ENCODE data around the gene GBA2.

The GBA2 gene

DNA sequence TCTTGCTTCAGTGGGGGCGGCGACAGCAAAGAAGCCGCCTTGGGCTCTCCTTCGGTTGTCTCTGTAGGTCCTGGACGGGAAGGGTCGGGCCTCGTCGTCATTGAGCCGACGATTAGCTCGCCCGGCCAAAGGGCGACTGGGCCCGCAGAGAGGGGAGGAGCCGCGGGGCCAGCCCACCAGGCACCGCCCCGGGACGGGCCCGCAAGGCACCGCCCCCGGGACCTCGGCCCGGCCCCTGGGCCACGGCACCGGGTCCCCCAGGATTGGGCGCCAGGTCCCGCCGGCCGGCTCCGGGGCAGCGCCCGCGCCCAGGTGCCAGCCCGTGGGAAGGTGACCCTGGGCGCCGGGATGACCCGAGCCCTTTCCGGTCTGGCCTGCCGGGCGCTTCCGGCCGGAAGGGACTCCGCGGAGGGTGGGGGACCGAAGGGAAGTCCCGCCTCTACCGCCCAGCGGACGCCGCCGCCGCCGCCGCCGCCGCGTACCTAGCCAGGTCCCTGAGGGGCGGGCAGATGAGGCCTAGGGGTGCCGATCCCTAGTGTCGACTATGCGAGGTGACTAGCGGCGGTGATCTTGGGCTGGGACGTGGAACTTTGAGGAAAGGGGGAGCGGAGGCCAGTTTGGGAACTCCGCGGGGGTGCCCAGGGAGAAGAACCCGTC lies at the start of gene GBA2, which contains the start of gene RGP1:
TSS of gene GBA2 (minus strand) at position 371 of the 657 bp plus-strand sequence. CDS start 524 bp downstream, outside the sequence.
TSS of gene RGP1 (plus strand) at position 430 of the 657 bp plus-strand sequence. CDS start 469 bp downstream, outside the sequence.
- no peak for DNase-seq (ENCODE audit: low read depth in 2 of 2)

DNA sequence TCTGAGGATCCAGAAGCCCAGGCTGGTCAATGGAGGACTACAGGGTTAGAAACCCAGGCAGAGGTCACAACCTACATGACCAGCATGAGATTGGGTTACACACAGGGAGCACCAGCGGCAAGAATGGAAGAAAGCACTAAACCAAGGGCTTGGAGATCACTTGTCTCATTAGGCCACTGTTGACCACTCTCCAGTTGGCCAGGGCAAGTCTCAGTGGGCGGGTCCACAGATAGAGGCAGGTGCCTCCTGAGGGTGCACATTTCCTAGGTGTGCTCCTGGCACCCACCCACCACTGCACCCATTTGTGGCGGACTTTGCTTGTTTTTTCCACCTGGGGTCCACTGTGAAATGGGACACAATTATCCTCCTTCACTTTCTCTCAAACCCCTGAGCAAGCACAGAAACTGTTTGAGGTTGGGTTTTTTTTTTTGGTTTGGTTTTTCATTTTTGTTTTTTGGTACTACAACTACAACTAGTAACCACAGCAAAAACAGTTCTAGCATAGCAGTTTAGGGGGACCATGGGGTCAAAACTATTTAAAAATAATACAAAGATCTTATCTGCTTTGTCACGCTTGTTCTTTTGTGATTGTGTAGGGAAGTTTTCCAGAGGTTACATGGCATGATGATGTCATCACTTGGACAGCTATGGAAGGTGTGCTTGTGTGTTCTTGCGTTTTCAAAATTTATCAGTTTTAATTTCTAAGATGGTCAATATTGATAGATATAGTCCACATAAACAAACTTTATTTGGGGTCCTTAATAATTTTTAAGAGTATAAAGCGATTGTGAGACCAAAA lies 48.5 kb upstream of the GBA2 start:
- no peak for DNase-seq (ENCODE audit: low read depth in 2 of 2)

DNA sequence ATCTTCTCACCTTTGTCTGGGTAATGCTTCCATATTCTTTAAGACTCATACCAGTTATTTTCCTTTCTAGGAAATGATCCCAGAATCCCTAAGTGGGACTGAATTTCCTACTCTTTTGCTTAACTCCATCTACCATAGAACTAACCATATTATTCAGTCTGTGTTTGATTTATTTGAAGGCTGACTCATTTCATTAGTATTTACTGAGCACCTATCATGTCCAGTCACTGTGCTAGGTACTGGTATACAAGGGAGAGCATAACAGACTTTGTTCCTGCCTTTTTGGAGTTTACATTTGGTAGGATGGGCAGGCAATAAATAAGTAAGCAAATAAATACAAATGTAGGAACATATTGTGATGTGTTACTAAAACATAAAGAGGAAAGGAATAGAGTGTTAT lies 46.7 kb upstream of the GBA2 start:
- DNase-seq (ENCODE audit: low read depth in 2 of 2) = no peak

DNA sequence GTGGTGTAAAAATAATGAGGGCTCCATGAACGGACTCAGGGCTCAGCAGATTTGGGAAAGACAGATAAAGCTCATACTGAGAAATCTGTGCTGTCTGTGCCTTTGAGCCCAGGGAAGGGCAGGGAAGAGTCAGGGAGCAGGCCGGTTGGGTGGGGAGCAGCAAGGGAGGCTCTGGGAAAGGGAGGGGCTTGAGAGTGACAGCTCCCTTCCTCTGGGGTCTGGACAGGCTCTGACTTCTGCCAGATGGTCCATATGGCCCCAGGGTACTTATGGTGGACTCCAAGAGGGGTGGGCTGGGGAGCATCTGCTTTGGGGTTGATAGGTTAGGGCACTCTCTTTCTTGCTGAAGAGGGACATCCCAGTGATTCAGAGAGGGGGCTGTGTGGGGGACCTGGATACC lies 44.4 kb upstream of the GBA2 start:
- no peak for DNase-seq (ENCODE audit: low read depth in 2 of 2)

DNA sequence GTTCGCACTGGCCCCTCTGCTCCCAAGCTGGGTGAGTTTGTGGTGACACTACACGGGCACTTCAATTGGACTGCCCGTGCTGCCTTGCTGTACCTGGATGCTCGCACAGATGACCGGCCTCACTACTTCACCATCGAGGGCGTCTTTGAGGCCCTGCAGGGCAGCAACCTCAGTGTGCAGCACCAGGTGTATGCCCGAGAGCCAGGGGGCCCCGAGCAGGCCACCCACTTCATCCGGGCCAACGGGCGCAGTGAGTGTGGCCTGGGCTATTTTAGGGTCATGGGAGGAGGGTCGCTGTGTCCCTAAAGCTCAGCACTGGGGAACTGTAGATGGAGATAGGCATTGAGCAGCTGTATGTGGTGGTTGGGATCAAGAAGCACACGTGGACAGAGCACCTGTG lies 43.8 kb upstream of the GBA2 start:
- DNase-seq (ENCODE audit: low read depth in 2 of 2) = no peak

DNA sequence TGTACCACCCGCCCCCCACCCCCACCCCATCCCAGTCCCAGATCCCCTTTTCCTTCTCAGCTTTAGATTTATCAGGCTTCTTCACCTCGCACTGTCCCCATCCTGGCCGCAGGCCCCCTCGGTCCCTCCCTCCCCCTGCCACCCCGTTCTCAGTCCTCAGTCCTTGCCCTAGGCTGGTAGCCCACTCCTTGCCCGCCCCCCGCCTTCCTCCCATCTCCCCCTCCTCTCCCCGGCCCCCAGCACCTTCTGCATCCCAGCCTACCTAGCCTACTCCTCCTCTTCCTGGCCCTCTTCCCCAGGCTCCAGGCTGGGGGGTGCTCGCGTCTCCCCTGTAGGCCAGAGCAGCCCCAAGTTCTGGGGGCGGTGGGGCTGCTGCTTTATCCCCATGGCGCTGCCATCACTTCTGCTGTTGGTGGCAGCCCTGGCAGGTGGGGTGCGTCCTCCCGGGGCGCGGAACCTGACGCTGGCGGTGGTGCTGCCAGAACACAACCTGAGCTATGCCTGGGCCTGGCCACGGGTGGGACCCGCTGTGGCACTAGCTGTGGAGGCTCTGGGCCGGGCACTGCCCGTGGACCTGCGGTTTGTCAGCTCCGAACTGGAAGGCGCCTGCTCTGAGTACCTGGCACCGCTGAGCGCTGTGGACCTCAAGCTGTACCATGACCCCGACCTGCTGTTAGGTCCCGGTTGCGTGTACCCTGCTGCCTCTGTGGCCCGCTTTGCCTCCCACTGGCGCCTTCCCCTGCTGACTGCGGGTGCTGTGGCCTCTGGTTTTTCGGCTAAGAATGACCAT lies 43.2 kb upstream of the GBA2 start:
- DNase-seq (ENCODE audit: low read depth in 2 of 2) = no peak

DNA sequence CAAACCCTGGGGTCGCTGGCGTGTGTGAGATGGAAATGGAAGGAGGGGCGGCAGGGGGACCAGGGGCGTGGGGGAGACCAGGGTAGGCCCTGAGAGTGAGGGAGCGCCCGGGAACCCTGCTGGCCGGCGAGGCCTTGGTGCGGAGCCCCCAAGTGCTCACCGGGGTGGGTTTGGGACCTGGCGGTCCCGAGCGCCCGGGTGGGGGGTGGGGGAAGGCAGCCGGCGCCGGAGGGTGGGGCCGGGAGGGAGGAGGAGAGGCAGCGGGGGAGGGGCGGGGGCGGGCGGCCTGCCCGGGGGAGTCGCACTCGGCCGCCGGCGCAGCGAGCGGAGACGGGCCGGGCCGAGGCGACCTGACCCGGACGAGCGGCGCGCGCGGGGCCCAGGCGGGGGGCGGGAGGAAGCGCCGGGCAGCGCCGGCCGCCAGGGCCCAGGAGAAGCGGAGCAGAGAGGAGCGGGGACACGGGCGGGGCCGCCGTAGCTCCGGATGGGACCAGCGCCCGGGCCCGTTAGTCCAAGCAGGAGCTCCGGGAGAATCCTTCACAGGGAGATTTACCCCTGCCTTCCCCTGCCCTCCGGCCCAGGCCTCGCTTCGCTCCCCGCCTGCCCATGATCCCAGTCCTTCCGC lies 42.4 kb upstream of the GBA2 start, which contains the start of gene NPR2:
TSS of gene NPR2 (plus strand) at position 295 of the 625 bp plus-strand sequence. CDS start 818 bp downstream, outside the sequence.
- no peak for DNase-seq (ENCODE audit: low read depth in 2 of 2)

DNA sequence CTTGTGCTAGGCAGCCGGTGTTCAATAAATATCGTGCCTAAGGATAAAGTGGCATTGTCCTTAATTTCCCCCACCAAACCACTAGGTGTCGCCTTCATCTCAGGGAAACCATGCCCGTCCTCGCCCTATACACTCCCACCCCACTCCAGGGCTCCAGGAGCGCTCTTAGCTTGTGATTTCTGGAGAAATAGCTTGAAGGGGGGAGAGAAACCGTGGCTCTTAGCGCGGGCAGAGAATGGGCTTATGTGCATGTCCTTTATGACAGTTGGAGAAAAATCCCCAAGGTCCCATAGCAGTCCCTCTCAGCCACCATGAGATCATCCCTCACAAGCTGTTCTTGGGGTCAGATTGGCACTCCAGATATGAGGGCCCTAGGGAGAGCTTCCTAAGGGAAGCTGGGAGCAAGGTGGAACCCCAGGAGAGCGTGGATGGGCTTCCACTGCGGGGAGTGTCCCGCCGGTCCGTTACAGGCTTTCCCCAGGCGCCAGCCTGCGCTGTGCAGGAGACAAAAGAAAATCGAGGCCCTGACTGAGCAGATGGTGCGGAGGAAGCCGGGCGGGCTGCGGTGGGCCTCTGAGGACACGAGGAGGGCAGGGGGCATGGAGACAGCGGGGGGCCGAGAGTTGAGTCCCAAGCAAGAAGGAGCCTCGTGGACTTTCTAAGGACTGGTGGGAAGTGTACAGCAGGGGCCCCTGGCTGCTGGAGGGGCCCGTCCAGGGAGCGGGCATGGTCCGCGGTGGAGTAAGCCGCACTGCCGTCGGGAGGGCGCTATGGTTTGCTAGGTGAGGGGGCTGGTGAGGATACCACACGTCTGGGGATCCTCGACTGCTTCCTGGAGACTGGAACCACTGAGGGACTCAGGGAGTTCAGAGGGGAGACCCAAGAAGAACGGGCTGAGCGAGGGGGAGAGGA lies 41.6 kb upstream of the GBA2 start:
- peak; percentile 73 to 74 for DNase-seq (ENCODE audit: low read depth in 2 of 2)

DNA sequence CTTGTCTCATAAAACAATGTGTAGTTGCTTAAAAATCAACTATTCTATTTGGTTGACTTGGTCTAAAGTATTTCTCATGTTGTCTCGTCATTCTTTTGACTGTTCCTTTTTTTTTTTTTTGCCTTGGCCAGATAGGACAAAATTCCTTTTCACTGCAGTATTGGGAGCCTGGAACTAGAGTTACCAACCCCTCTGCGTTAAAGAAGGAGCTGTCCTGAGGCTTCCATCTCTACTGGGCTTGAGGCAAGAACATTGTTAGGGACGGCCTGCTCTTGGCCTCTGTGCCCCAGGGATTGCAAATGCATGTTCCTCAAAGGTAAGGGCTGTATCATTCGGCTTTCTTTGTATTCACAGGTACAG lies 41.0 kb upstream of the GBA2 start:
- DNase-seq (ENCODE audit: low read depth in 2 of 2) = no peak

DNA sequence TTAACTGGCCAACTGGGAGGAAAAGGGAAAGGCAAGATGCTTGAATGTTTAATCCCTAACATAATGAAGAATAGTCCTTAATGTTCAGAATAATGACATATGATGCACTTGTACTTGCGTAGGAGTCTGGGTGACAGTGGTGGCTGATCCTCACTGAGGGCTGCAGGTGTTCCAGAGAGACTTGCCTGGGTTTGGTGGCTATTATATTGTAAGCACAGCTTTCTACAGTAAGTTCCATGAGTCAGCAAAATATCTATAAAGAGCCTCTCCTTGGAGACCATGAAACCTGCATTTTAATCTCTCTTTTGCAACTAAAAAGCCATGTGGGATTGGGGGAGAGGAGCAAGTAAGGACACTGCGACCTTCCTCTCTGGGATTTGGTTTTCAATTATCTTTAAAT lies 40.5 kb upstream of the GBA2 start:
- DNase-seq (ENCODE audit: low read depth in 2 of 2) = no peak

DNA sequence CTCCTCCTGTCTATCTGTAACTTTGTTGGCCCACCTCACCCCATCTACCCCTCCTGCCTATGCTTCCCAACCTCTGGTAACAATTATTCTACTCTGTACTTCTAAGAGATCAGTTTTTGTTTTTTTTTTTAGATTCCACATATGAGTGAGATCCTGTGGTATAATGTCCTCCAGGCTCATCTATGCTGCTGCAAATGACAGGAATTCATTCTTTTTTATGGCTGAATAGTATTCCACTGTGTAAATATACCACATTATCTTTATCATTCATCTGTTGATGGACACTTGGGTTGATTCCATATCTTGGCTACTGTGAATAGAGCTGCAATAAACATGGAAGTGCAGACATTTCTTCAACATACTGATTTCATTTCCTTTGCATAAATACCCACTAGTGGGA lies 34.4 kb upstream of the GBA2 start:
- DNase-seq (ENCODE audit: low read depth in 2 of 2) = no peak

DNA sequence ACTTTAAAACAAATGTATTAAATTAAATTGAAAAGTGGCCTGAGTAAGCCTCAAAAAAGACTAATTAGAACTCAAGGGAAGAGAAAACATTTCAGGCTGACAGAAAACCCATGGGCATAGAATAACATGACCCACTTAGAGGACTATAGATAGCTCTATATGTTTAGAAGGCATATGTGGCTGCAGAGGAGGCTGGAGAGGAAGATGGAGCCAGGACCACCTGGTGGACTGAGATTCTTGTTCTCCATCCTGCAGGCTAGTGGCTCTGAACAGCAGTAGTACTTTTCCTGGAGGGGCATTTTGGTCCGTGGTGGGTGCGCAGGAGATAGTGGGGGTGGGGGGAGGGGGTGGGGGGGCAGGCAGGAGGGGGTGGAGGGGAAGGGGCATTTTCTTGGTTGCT lies 32.0 kb upstream of the GBA2 start:
- no peak for DNase-seq (ENCODE audit: low read depth in 2 of 2)

DNA sequence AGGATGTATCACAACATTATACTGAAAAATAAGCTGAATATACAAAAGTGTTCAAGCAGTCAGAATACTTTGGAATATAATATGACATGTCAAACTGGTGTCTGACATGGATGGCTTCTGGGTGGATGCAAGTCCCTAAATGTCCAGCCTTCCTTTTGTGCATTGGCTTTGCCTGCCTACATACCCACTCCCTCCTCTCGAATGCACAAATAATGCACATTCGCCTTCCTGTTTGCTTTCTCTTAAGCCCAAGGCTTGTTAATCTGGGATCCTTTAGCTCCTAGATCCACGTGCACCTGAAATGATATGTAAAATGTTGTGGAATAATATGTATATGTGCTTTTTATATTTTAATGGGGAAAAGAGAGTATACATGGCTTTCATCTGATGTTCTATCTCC lies 29.5 kb upstream of the GBA2 start:
- no peak for DNase-seq (ENCODE audit: low read depth in 2 of 2)

DNA sequence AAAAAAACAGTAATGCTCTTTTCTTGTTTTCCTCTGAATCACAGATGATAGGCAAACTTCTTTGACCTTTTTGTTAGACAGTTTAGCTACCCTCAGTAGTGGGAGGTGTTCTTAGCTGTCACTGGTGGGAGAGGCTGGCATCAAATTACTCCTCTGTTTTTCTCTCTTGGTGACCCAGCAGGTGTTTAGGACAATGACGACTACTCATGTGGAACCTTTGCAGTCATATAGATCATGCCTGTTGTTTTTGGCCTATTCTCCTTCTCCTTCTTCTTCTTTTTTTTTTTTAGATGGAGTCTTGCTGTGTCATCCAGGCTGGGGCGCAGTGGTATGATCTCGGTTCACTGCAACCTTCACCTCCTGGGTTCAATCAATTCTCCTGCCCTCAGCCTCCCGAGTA lies 27.0 kb upstream of the GBA2 start:
- no peak for DNase-seq (ENCODE audit: low read depth in 2 of 2)

DNA sequence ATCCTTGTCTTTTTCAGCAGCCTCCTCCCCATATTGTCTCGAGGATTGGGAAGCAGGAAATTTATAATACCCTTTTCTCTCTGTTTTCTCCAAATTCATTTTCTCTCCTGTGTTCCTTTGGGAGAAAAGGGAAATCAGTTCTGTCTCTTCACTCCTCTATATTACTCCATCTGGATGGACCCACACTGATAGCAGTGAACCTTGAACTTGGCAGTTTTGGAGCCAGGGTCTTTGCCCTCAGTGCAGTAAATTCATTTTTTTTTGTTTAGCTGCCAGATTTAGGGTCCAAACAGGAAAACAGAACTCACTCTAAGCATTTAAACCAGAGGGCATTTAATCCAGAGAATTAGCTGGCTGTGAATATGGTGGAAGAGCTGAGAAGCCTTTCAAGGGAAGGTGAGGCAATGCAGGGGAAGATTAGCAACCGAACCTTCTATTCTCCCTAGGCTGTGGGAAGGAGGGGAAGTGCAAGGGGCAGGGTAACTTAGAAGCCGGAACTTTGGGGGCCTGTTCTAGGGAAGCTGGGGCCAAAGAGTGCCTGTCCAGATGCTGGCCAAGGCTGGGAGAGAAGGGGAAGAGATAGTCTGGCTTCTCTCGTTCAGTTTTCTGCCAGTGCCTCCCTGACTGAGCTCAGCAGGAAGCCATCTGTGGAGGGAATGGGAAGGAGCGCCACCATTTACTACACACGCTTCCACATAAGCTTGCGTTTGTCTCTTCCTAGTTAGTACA lies 26.0 kb upstream of the GBA2 start:
- DNase-seq (ENCODE audit: low read depth in 2 of 2) = no peak

DNA sequence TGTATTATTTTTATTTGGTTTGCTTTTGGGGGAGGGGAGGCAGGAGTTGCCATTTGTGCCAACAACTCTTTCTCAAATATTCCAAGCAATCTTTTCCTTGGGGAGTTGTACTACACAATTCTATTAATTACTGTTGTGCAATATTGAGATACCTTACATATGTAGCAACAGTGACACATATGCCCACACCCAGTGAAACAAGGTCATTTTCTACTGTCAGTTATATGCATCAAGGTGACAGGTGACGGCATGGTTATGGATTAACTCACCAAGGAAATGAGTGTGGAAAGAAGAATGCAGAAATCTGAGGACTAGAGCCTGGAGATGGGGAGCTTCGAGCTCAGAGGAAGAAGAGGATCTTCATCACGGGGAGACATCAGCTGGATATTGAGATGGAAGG lies 22.9 kb upstream of the GBA2 start:
- DNase-seq (ENCODE audit: low read depth in 2 of 2) = no peak

DNA sequence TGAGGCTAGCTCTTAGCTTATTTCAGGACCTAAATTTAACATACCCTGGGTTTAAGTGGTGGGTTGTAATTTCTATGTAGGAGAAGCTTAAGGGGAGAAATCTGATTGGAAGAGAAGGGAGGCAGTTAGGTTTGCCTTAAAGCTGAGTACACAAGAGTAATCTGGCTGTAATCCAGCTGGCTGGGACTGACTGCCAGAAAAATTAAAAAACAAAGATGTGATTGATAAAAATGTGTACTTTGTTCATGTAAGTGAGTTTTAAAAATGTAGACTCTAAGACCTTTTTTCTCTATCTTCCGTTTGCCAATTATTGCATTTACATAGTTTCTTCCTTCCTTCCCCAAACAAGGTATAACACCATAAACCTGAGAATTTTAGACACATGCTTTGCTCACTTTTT lies 22.5 kb upstream of the GBA2 start:
- DNase-seq (ENCODE audit: low read depth in 2 of 2) = no peak

DNA sequence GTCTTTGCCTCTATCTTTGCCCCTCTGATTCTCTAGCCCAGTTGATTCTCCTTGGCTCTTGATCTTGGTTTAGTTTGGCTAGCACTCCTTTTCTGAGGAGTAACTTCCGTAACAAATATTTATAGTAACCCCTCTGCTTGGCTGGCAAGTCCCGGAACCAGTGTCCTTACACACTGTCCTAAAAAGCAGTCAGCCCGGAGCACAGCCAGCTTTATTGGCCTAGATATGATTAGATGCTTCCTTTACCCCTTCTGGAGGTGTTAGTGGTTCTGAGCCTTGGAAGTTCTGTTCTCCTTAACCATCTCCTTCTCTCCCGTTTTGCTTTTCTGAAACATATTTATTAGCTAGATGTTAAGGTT lies 22.0 kb upstream of the GBA2 start:
- no peak for DNase-seq (ENCODE audit: low read depth in 2 of 2)

DNA sequence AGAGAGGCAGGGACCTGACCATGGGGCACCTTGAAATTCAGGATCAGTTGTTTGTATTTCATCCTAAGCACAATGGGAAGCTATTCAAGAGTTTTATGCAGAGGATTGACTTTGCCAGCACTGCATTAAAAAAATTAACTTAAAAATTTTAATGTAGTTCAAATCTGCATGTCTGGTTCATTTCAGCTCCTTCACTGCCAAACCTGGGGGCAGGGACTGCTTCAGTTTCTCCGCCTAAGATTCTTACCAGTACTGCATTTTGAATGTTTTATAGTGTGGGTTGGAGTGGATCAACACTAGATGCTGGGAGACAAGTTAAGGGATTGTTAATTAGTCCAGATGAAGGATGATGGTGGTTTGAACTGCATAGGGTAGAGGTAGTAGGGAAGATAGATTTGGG lies 20.7 kb upstream of the GBA2 start:
- no peak for DNase-seq (ENCODE audit: low read depth in 2 of 2)

DNA sequence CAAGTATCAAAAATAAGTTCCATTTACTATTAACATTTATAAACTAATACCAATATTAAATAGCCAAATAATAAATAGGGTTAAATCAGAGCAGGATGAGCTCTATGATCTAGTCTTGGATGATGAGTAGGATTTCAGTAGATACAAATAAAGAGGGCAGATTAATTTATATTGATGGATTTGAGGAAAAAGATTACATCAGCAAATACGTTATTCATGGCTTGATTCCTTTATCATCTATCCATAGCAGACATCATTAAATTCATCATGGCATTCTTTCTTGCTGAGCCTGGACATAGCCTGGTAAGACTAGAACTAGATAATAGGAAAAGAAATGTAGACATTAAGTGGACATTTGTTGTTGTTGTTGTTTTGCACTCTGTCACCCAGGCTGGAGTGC lies 18.4 kb upstream of the GBA2 start:
- no peak for DNase-seq (ENCODE audit: low read depth in 2 of 2)
